IMR-90 (cell line): ENCODE data around the gene AP2A1. TPM values are rescaled to one million over a fixed set of nuclear protein-coding genes. Genes with fewer than 3 reads are reported as not detected.

Experiments used
- ATAC-seq: fragments of 200-7000 bp; cut with Tn5 transposase; 2 replicates; pipeline ENCODE4 v1.9.1; 2020; ENCODE audit warnings: low read depth, mild to moderate bottlenecking, moderate library complexity
- BruUV-seq: library from RNA; stranded (reverse); fragments of 400-500 nt; replicated peaks from 2 replicates; lab custom pipeline; 2021; lab: Mats Ljungman, UMichigan
- CTCF ChIA-PET: fragments of 300-600 bp; formaldehyde crosslinking; extraction: SDS; loops from one replicate; lab custom pipeline; 2021; ENCODE audit warnings: antibody characterized with exemption; lab: Yijun Ruan, JAX
- POLR2A ChIA-PET: fragments of 300-600 bp; sonication (Branson Sonifier 250); formaldehyde crosslinking; loops from one replicate; lab custom pipeline; 2022; ENCODE audit warnings: antibody characterized with exemption; ENCODE audit not compliant: unreplicated experiment; lab: Charles Lee
- DNase-seq: peaks from one replicate; pipeline ENCODE4 v3.0.0; 2013
- H2AFZ ChIP-seq: replicated peaks from 2 replicates; pipeline ENCODE3; 2013; ENCODE audit warnings: low read length, mild to moderate bottlenecking; ENCODE audit not compliant: poor library complexity
- H2AK5ac ChIP-seq: 2 replicates; pipeline ENCODE4 v1.6.1; 2013; ENCODE audit warnings: low read depth, low read length, inconsistent platforms
- H2AK9ac ChIP-seq: replicated peaks from 2 replicates; pipeline ENCODE3; 2013; ENCODE audit warnings: mild to moderate bottlenecking, low read depth, low read length, moderate library complexity; ENCODE audit not compliant: poor library complexity
- H2BK120ac ChIP-seq: 2 replicates; pipeline ENCODE4 v1.6.1; 2013; ENCODE audit warnings: low read depth, low read length, inconsistent platforms
- H2BK15ac ChIP-seq: 3 replicates; pipeline ENCODE4 v1.6.1; 2013; ENCODE audit warnings: low read depth, low read length, inconsistent platforms
- H2BK20ac ChIP-seq: 2 replicates; pipeline ENCODE4 v1.6.1; 2013; ENCODE audit warnings: low read depth, mild to moderate bottlenecking, inconsistent platforms, low read length, moderate library complexity
- H2BK5ac ChIP-seq: 2 replicates; pipeline ENCODE4 v1.6.1; 2013; ENCODE audit warnings: mild to moderate bottlenecking, low read depth, low read length, inconsistent platforms; ENCODE audit not compliant: poor library complexity, severe bottlenecking
- H3K14ac ChIP-seq: replicated peaks from 2 replicates; pipeline ENCODE4 v1.6.1; 2013; ENCODE audit warnings: low read depth, low read length, inconsistent platforms
- H3K18ac ChIP-seq: 2 replicates; pipeline ENCODE4 v1.6.1; 2013; ENCODE audit warnings: low read depth, low read length, control low read depth
- H3K23ac ChIP-seq: 2 replicates; pipeline ENCODE4 v1.6.1; 2013; ENCODE audit warnings: low read depth, low read length, inconsistent platforms
- H3K27ac ChIP-seq: 2 replicates; pipeline ENCODE4 v1.5.1; 2013; ENCODE audit warnings: mild to moderate bottlenecking, control low read depth, low read length; ENCODE audit not compliant: insufficient read depth
- H3K27me3 ChIP-seq: 2 replicates; pipeline ENCODE4 v1.6.1; 2013; ENCODE audit warnings: low read length; ENCODE audit not compliant: control insufficient read depth, insufficient read depth
- H3K36me3 ChIP-seq: 2 replicates; pipeline ENCODE4 v1.6.1; 2013; ENCODE audit warnings: low read length, mixed read lengths; ENCODE audit not compliant: control insufficient read depth, insufficient read depth
- H3K4ac ChIP-seq: 2 replicates; pipeline ENCODE4 v1.6.1; 2013; ENCODE audit warnings: low read depth, low read length, inconsistent platforms
- H3K4me1 ChIP-seq: 2 replicates; pipeline ENCODE4 v1.6.1; 2013; ENCODE audit warnings: low read length, mixed read lengths; ENCODE audit not compliant: control insufficient read depth, insufficient read depth
- H3K4me2 ChIP-seq: 2 replicates; pipeline ENCODE4 v1.6.1; 2013; ENCODE audit warnings: low read depth, mild to moderate bottlenecking, control low read depth, low read length, moderate library complexity
- H3K4me3 ChIP-seq: 2 replicates; pipeline ENCODE4 v1.5.1; 2013; ENCODE audit warnings: low read depth, mild to moderate bottlenecking, control low read depth, low read length, moderate library complexity; ENCODE audit not compliant: insufficient read depth
- H3K56ac ChIP-seq: 2 replicates; pipeline ENCODE4 v1.6.1; 2013; ENCODE audit warnings: low read length, inconsistent platforms; ENCODE audit not compliant: insufficient read depth; ENCODE audit errors: extremely low read depth
- H3K79me1 ChIP-seq, 2 experiments: 2 replicates each; pipeline ENCODE4 v1.6.1; 2013; ENCODE audit warnings: low read length in 2 of 2, inconsistent platforms in 1 of 2, low read depth in 1 of 2
- H3K9ac ChIP-seq: 2 replicates; pipeline ENCODE4 v1.6.1; 2013; ENCODE audit warnings: low read depth, low read length, control low read depth
- H3K9me1 ChIP-seq: 2 replicates; pipeline ENCODE4 v1.6.1; 2013; ENCODE audit warnings: low read length, inconsistent platforms; ENCODE audit not compliant: insufficient read depth
- H3K9me3 ChIP-seq: 2 replicates; pipeline ENCODE4 v1.6.1; 2013; ENCODE audit warnings: low read length; ENCODE audit not compliant: control insufficient read depth, insufficient read depth
- H4K20me1 ChIP-seq: 2 replicates; pipeline ENCODE4 v1.6.1; 2013; ENCODE audit warnings: low read length, inconsistent platforms; ENCODE audit not compliant: insufficient read depth
- H4K5ac ChIP-seq: 2 replicates; pipeline ENCODE4 v1.6.1; 2013; ENCODE audit warnings: mild to moderate bottlenecking, low read depth, low read length, control low read depth
- H4K8ac ChIP-seq, 2 experiments: 2 replicates each; pipeline ENCODE4 v1.6.1; 2013; ENCODE audit warnings: low read depth in 2 of 2, low read length in 2 of 2, control low read depth in 1 of 2, inconsistent platforms in 1 of 2
- H4K91ac ChIP-seq: 2 replicates; pipeline ENCODE4 v1.6.1; 2013; ENCODE audit warnings: low read depth, low read length, inconsistent platforms; ENCODE audit not compliant: insufficient read depth
- BHLHE40 ChIP-seq: fragments of 150-350 bp; IDR thresholded peaks from 2 replicates; pipeline ENCODE4 v1.6.1; 2016; ENCODE audit warnings: mild to moderate bottlenecking, low read depth, low read length
- CEBPB ChIP-seq: IDR thresholded peaks from 2 replicates; pipeline ENCODE4 v1.6.1; 2012; ENCODE audit warnings: low read depth, low read length, improper control_type of control experiment
- FOS ChIP-seq: fragments of 150-350 bp; IDR thresholded peaks from 2 replicates; pipeline ENCODE4 v1.6.1; 2016; ENCODE audit warnings: low read depth, low read length
- MAFK ChIP-seq: IDR thresholded peaks from 2 replicates; pipeline ENCODE4 v1.6.1; 2012; ENCODE audit warnings: low read depth, low read length, improper control_type of control experiment
- MXI1 ChIP-seq: IDR thresholded peaks from 2 replicates; pipeline ENCODE4 v1.6.1; 2012; ENCODE audit warnings: low read depth, mild to moderate bottlenecking, low read length, moderate library complexity, borderline replicate concordance
- POLR2A ChIP-seq: IDR thresholded peaks from 2 replicates; pipeline ENCODE4 v1.6.1; 2012; ENCODE audit warnings: mild to moderate bottlenecking, low read depth, low read length
- RAD21 ChIP-seq: IDR thresholded peaks from 2 replicates; pipeline ENCODE4 v1.6.1; 2012; ENCODE audit warnings: low read length, improper control_type of control experiment
- RFX5 ChIP-seq: IDR thresholded peaks from 2 replicates; pipeline ENCODE4 v1.8.0; 2012; ENCODE audit warnings: low read depth, mild to moderate bottlenecking, low read length, moderate library complexity
- WGBS, 2 experiments: methylation state at CpG; one replicate each; pipeline versions ENCODE4 v1.1.5 to v1.1.7; 2013; ENCODE audit warnings: missing lambda C conversion rate in 2 of 2; ENCODE audit not compliant: insufficient read length in 1 of 2; ENCODE audit errors: extremely low coverage in 2 of 2; 5-methylcytosine and 5-hydroxymethylcytosine counted together
- dilution Hi-C: fragments of 300-500 bp; cut with HindIII; formaldehyde crosslinking; loops from one replicate; pipeline ENCODE4 v1.14.3; 2018; ENCODE audit warnings: low sequenced_read_pairs; ENCODE audit not compliant: unreplicated experiment
- in situ Hi-C: fragments of 300-500 bp; cut with MboI; formaldehyde crosslinking; loops from 3 replicates; pipeline ENCODE4 v1.14.3; 2019; ENCODE audit warnings: low sequenced_read_pairs, inconsistent platforms, mixed read lengths
- intact Hi-C: fragments of 100-400 bp; cut with micrococcal nuclease; formaldehyde crosslinking; loops from 2 replicates; pipeline ENCODE4 v1.10.0; 2022
- polyA plus RNA-seq, 3 experiments: library from polyadenylated mRNA; depleted of rRNA; stranded (reverse); fragments of >200 nt; gene quantifications; 2 replicates each; pipeline ENCODE4 v1.2.3, GENCODE V29; 2012; ENCODE audit warnings: low replicate concordance in 1 of 3
- total RNA-seq: library from RNA; depleted of rRNA; stranded (reverse); fragments of >200 nt; gene quantifications from 2 replicates; pipeline ENCODE4 v1.2.3, GENCODE V29; 2012
- TF ChIP-seq, protein P1 (sequence below): fragments of 150-350 bp; IDR thresholded peaks from 2 replicates; pipeline ENCODE4 v1.6.1; 2016; ENCODE audit warnings: low read depth, mild to moderate bottlenecking, low read length, moderate library complexity, borderline replicate concordance
- TF ChIP-seq, protein P2 (sequence below): fragments of 150-350 bp; IDR thresholded peaks from 2 replicates; pipeline ENCODE4 v1.6.1; 2017; ENCODE audit warnings: mild to moderate bottlenecking, antibody characterized with exemption, low read length, low read depth

AP2A1 gene
- total and polyA plus RNA-seq, 2 of the 4 experiments (the other 2 are of a cell fraction) = 40.7 to 122 TPM

DNA sequence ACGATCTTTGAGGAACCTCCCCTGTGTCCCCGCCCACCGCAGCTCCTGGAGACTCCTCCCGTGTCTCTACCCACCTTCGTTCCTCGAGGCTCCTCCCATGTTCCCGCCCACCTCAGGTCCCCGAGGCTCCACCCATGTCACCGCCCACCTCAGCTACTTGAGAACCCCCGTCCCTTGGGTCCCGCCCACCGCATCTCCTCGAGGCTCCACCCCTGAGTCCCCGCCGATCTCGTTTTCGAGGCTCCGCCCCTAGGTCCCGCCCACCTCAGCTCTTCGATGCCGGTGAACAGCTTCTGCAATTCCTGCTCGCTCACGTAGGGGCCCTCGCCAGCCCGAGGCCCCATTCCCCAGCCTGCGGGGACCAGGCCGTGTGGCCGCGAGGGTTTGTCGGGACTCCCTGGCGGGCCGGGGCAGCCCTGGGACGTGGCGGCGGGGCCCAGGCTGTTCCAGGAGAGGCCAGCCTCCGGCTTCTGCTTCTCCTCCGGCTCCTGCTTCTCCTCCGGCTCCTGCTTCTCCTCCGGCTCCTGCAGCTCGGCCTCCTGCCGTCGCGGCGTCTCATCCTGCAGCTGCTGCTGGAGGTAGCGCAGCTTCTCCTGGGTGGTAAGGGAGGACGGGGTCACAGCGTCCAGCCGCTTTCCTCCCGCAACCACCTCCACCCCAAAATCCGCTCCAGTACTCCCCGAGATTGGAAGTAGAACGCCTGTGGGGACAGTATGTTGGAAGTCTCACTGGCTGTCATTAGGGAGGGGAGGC lies 20.4 kb upstream of the AP2A1 start:
- TF ChIP-seq FOS (no peak), POLR2A (no peak), RAD21 (no peak), CEBPB (no peak), MAFK (no peak), RFX5 (no peak), BHLHE40 (no peak), MXI1 (no peak)
- TF ChIP-seq, protein P1, sequence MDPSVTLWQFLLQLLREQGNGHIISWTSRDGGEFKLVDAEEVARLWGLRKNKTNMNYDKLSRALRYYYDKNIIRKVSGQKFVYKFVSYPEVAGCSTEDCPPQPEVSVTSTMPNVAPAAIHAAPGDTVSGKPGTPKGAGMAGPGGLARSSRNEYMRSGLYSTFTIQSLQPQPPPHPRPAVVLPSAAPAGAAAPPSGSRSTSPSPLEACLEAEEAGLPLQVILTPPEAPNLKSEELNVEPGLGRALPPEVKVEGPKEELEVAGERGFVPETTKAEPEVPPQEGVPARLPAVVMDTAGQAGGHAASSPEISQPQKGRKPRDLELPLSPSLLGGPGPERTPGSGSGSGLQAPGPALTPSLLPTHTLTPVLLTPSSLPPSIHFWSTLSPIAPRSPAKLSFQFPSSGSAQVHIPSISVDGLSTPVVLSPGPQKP = no peak
- TF ChIP-seq, protein P2, sequence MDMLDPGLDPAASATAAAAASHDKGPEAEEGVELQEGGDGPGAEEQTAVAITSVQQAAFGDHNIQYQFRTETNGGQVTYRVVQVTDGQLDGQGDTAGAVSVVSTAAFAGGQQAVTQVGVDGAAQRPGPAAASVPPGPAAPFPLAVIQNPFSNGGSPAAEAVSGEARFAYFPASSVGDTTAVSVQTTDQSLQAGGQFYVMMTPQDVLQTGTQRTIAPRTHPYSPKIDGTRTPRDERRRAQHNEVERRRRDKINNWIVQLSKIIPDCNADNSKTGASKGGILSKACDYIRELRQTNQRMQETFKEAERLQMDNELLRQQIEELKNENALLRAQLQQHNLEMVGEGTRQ = no peak
- BruUV-seq = no TSS peak
- ATAC-seq (no peak), DNase-seq (no peak)
- H2AK5ac ChIP-seq = no peak overlapping the region
- H4K20me1 ChIP-seq = no peaks in the 10 kb centered on the region
- no peak overlapping the region for H3K9ac ChIP-seq
- H3K4me3 ChIP-seq = no peak overlapping the region
- H3K14ac ChIP-seq = no peak overlapping the region
- H3K9me1 ChIP-seq = 0 out of 2 replicates have a peak, but pooled peaks cover 2% of the 10 kb centered on the region
- no peak overlapping the region for H3K4me2 ChIP-seq
- ChIA-PET POLR2A (interaction anchor here (0.5 kb wide), 1 partner anchor 119 kb away, joined by 4 read pairs; no protein-coding TSS in a partner anchor), CTCF (interaction anchor here (0.6 kb wide), 1 partner anchor 91 kb away, joined by 3 read pairs; no protein-coding TSS in a partner anchor)
- H2AFZ ChIP-seq = peak overlapping the region; percentile 61
- no peak overlapping the region for H2AK9ac ChIP-seq
- H4K5ac ChIP-seq = no peak overlapping the region
- no peak overlapping the region for H3K56ac ChIP-seq
- H3K79me1 ChIP-seq = no peaks in the 10 kb centered on the region
- H3K27ac ChIP-seq = no peak overlapping the region
- H2BK5ac ChIP-seq = no peak overlapping the region
- no peak overlapping the region for H3K4ac ChIP-seq
- no peaks in the 10 kb centered on the region for H3K36me3 ChIP-seq
- H3K18ac ChIP-seq = no peak overlapping the region
- H2BK15ac ChIP-seq = no peak overlapping the region
- 24% methylated on average over 23 of the region's 52 CpGs; no CpG with 5 or more reads in 1 of the 2 experiments for WGBS, 2 experiments
- H3K27me3 ChIP-seq = no peaks in the 10 kb centered on the region
- dilution Hi-C loops (no loop called here), intact Hi-C loops (no loop called here), in situ Hi-C loops (no loop called here)
- H4K91ac ChIP-seq = no peak overlapping the region
- no peak overlapping the region for H2BK120ac ChIP-seq
- H3K23ac ChIP-seq = no peak overlapping the region
- no peaks in the 10 kb centered on the region; the same call in 1 of the 2 replicates for H3K9me3 ChIP-seq
- no peak overlapping the region for H2BK20ac ChIP-seq
- peaks cover 3% of the 10 kb centered on the region; the same call in 1 of the 2 replicates for H3K4me1 ChIP-seq
- H4K8ac ChIP-seq = no peak overlapping the region
